Caki2 (cell line): ENCODE measurements around the gene ADGRA1. TPM values are rescaled to one million over a fixed set of nuclear protein-coding genes. Genes with fewer than 3 reads are reported as not detected.
A peak's percentile ranks its signal among the peaks of the same experiment; 100 is the strongest.

Experiments
- DNase-seq: peaks from one replicate; pipeline ENCODE4 v3.0.0-alpha.2; 2015; ENCODE audit warnings: low read depth
- in situ Hi-C: cut with HindIII; loops from 2 replicates; pipeline ENCODE4 v1.10.0; 2016; ENCODE audit warnings: low sequenced_read_pairs, low pct_unique_long_range_greater_than_20kb, mixed read lengths
- total RNA-seq: library from RNA; depleted of rRNA; stranded (reverse); fragments of >200 nt; shearing (Covaris generic); gene quantifications from 2 replicates; pipeline ENCODE4 v1.2.3, GENCODE V29; 2014; ENCODE audit warnings: low replicate concordance; rRNA removed

ADGRA1 gene, protein sequence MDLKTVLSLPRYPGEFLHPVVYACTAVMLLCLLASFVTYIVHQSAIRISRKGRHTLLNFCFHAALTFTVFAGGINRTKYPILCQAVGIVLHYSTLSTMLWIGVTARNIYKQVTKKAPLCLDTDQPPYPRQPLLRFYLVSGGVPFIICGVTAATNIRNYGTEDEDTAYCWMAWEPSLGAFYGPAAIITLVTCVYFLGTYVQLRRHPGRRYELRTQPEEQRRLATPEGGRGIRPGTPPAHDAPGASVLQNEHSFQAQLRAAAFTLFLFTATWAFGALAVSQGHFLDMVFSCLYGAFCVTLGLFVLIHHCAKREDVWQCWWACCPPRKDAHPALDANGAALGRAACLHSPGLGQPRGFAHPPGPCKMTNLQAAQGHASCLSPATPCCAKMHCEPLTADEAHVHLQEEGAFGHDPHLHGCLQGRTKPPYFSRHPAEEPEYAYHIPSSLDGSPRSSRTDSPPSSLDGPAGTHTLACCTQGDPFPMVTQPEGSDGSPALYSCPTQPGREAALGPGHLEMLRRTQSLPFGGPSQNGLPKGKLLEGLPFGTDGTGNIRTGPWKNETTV
- not detected in 2 replicates for total RNA-seq

DNA sequence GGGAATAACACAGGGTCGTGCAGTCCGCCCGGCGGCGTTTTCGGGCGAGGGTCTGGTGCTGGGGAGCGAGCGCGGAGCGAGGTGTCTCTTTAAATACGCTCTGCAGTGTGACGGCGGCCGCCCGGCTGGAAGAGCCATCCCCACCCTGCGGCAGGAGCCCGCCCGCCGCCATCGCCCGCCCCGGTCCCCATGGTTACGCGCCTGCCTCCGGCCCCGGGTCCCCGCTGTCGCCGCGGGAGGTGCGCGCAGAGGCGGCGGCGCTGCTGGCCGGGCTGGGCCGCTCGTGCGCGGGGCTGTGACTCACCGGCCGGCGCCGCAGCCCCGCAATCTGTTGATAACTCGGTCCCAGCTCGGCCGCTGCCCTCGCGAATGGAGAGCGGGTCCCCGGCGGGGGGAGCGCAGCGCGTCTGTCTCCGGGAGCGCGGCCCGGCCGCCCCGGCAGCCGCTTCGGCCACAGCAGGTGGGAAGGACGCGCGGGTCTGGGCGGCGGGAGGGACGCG lies at the start of gene ADGRA1:
ADGRA1 (plus strand) TSS at position 246 of the 500 bp plus-strand sequence. CDS start 986 bp downstream, outside the sequence.
- DNase-seq, result peak; percentile 12
- in situ Hi-C loops, result no loop called here

DNA sequence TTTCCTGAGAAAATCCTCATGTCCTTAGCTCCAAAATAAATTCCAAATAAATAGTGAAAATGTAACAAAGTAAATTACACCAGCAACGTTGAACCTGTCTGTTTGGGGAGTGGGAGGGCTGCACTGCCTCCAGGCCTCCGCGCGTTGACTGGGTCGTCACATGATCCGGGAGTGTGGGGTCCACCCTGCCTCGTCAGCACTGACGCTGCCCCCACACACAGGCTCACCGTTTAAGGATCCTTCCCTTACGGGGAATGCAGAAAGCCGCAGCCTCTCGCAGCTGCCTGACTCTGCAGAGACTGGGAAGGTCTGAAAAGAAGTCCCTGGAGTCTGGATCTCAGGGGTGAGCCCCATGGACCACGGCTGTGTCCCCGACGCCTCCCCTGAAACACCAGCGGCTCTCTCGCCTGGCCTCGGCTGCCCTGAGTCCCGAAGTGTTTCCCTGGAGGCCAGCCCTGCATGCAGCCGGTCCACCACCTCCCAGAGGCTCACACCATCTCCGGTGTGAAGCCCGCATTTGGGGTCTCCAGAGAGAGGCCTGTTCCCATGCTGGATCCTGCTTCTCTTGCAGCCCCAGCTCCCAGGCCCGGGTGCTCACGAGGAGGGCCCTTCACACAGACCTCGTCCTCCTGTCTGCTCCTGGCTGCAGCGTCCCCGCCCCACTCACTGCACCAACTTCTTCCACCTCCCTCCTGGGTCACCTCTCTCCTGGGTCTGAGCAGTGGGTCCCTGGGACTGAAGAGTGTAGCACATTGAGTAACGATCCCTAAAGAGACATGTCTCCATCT lies 49.5 kb upstream of the ADGRA1 start:
- no peak for DNase-seq
- in situ Hi-C loops, result no loop called here

DNA sequence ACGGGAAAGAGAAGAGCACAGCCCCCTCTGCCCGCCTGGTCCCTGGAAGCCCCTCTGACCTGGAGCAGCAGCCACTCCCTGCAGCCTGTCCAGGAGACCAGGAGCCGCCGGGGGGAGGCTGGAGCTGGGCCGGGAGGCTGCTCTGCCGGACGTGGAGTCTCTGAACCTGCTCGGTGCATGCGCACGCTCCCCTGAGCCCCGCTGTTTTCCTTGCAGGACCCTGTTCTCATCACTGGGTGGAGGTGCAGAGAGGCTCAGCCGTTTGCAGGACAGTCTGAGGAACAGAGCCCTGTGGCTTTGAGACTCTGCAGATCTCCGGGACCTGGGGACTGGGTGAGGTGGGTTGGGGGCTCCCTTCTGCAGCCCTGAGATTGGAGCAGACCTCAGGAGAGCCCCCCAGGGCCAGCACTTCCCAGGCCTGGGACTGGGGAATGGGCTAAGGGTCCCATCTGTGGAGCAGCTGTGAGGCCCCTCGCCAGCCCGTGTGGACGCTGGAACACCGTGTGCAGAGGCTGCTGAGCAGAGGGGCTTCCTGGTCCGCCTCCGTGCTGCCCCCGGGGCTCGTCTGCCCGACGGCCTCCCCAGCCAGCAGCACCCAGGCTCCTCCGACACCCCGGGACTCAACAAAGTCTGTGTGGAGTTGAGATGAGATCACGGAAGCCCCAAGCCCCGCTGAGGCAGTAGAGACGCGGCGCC lies 48.5 kb upstream of the ADGRA1 start:
- in situ Hi-C loops, result no loop called here
- DNase-seq, result no peak

DNA sequence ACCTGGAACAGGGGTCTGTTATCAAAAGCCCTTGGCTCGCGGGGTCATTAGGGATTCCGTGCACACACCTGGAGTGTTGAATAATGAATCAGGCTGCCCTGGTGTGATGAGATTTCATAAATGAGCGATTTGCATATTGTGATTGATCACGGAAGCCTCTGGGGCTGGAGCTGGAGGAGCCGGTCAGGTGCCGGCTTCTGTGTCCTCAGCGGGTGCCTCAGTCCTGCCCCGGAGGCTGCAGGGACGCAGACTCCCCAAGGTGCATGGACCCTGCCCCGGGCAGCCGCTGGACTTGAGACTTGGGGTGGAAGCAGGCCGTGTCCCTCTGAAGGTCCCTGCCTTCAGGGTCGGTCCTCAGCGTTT lies 47.9 kb upstream of the ADGRA1 start:
- DNase-seq, result no peak
- in situ Hi-C loops, result no loop called here

DNA sequence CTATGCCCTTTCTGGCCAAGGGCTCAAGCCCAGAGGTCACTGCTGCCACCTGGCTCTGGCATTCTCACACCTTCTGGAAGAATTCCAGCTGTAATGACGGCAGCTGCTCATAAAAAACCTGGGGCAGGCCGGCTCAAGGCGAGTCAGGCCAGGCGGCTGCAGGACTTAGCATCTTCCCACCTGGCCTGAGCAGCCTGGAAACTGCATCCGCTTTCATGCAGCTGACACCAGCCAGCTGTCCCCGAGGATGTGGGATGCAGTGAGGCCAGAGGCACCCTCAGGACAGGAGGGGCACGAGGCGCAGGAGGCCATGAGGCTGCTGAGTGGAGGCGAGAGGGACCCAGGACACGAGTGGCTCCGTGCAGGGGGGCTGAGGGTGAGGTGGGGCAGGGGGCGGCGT lies 47.5 kb upstream of the ADGRA1 start:
- no peak for DNase-seq
- in situ Hi-C loops, result no loop called here

DNA sequence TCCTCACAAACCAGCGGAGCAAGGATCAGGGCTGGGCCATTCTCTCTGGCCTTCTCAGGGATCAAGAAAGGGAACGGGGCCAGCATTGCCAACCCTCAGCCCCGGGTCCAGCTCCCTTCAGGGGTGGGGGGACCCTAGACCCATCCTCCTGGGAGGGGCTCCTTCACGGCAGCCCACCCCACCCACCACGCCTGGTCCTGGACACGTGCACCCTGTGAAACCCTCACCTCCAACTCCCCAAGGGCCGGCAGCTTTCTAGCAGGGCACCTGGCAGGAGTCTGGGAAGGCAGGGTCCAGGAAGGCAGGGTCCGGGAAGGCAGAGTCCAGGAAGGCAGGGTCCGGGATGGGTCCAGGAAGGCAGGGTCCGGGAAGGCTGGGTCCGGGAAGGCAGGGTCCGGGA lies 46.6 kb upstream of the ADGRA1 start:
- no peak for DNase-seq

DNA sequence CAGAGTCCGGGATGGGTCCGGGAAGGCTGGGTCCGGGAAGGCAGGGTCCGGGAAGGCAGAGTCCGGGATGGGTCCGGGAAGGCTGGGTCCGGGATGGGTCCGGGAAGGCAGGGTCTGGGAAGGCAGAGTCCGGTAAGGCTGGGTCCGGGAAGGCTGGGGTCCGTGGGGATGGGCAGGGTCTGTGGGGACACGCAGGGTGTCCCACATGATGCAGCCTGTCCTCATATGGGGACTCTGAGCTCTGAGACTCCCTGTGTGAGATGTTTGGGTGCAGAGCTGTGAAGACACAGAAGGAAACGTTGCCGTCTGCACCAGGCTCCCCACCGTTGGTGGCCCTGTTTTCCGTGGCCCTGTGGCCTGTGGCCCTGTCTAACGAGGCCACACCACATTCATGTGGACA lies 45.7 kb upstream of the ADGRA1 start:
- in situ Hi-C loops, result no loop called here
- DNase-seq, result no peak

More for the DNA sequence above, 46.6 kb upstream of the ADGRA1 start:
- in situ Hi-C loops, result no loop called here

DNA sequence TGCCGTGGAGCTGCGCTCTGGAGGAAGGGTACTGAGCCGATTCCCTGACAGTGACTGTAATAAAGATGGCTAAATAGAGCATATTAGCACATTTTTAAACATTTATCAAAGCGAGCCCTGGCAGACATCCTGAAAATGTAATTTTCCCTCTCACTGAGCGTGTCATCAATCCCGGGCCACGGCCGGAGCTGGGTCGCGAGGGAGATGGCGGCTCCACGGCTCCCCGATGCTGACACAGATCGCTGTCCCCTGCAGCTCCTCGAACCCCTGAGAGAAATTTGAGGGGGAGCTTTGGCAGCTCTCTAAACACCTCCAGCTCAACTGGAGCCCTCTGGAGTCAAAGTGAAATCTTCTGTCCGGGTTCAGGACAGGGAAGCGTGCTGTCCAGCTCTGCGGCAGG lies 44.9 kb upstream of the ADGRA1 start:
- in situ Hi-C loops, result no loop called here
- no peak for DNase-seq

DNA sequence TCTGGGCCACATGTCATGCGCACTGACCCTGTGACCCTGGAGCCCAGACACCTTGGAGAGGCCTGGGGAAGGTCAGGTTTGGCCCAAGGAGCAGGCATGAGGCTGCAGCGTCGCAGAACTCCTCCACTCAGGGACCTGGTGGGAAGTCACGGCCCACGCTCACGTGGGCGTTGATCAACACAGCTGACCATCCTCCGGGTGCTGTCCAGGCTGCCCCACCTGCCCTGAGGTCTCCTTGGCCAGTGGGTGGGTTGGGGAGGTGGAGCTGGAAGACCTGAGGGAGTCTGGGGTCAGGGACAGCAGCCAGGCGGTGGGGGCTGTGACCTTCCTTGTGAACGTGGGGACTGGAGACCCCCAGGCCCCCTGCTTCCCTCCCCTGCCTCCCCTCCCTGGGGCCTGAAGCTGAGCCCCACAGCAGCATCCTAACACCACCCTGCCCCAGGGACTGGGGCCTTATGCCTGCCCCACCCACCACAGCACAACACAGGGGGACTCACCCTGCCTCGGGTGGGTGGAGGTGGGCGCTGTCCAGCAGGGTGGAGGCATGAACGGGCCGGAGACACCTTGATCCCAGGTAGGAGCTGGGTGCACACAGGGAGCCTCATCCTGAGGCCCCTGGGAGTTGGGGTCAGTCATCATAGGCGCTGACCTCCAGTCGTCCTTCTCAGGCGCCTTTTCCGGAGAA lies 44.0 kb upstream of the ADGRA1 start:
- in situ Hi-C loops, result no loop called here
- no peak for DNase-seq

DNA sequence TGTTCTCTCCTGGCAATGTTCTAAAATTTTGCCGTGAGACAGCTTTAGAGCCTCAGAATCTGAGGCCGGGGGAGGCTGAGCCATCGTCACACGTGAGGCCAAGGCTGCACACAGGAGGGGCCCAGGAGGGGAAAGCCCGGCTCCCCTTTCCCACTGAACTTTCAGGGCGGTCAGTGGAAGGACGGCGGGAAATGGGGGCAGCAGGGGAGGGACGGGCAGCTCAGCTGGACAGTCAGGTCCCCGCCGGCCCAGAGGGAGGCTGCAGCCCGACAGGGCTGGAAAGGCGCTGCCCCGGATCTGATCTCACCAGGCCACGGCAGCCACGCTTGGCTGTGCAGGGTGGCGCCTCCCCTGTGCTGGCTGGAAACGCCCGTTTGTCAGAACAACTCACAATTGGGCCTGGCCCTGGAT lies 43.3 kb upstream of the ADGRA1 start:
- DNase-seq, result peak; percentile 75
- in situ Hi-C loops, result no loop called here

DNA sequence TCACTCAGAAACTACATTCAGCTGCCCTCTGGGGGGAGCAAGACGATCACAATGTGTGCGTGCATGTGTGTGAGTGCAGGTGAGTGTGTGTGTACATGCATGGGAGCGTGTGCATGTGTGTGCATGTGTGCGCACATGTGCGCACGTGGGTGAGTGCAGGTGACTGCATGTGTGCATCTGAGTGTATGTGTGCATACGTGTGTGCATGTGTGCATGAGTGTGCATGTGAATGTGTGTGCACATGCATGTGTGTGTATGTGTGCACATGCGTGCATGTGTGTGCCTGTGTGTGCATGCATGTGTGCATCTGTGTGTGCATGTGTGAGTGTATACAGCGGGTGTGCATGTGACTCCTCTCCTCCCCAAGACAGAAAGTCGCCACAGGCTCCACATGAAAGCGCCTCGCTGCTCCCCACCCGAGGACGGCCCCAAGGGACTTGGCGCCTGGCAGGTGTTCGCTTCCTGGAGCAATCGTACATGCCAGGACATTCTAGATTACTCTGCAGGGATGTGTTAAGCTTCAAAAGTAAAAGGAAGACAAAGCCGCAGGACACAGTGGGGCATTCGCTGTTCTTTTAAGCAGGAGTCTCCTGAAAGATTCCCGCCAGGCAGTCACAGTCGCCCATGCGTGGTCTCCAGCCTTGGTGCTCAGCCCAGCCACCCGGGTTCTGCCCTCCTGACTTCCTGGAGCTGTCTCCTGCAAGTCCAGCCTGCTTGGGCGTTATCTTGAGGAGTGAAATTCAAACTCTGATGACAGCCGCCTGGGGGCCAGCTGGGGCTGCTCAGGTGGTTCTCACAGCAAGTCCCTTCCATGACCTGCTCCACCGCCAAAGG lies 42.0 kb upstream of the ADGRA1 start:
- DNase-seq, result peak; percentile 15
- in situ Hi-C loops, result no loop called here

DNA sequence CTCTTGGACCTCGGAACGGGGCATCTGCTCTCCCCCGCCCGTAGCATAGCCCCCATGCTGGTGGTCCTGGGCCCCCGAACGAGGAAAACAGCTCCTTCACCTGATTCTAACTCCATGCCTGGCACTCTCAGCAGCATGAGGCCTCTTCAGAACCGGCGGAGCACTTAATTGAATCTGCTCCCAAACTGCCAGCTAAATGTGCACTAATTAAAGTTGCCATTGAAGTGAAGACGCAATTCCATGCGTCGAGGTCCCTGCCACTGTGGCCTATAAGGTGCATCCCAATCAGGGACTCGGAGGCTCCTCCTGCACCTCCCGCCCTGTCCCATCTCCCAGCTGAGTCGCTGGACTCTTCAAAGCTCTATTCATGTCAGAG lies 41.3 kb upstream of the ADGRA1 start:
- no peak for DNase-seq
- in situ Hi-C loops, result no loop called here

DNA sequence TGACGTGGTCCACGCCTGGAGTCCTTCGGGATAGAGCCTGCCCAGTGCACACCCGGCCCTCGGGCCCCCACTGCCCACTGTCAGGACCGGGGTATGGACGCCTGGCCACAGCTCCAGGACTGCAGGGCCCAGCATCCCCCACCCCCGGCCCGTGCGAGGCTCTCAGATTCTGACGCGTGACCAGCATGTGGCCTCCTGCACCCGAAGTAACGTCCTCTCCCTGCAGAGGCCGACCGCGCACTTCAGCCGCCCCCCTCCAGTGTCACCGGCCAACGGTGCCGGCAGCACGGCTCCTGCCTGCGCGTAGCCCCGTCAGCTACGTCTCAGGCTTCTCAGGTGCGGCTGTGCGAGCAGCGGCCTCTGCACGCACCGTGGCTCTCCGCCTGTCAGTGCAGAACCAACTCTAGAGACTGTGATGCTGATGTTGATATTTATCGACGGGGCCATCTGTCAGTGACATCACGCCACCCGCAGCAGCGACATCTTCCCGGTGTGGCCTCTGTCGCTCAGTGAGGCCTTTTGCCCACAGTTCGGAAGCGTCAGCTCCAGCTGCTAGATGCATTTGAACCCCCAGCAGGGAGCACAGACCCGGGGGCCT lies 40.1 kb upstream of the ADGRA1 start:
- in situ Hi-C loops, result no loop called here
- DNase-seq, result no peak

DNA sequence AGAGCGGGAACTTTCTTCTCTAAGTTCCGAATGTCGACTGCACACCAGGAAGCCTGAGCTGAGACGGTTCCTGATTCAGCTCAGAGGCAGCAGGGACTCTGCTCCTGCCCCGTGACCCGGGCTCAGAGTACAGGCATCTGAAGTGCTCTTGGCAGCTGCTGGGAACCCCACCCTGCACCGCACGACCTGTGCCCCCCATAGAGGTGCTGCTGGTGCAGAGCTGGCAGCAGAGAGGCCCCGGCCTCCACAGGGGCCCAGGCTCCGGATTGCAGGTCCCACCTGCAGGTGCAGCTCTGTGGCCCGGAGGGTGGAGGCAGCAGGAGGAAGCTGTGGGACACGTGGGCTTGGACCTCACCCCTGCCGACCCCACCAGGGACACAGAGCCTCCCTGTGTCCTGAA lies 39.5 kb upstream of the ADGRA1 start:
- in situ Hi-C loops, result no loop called here
- no peak for DNase-seq

DNA sequence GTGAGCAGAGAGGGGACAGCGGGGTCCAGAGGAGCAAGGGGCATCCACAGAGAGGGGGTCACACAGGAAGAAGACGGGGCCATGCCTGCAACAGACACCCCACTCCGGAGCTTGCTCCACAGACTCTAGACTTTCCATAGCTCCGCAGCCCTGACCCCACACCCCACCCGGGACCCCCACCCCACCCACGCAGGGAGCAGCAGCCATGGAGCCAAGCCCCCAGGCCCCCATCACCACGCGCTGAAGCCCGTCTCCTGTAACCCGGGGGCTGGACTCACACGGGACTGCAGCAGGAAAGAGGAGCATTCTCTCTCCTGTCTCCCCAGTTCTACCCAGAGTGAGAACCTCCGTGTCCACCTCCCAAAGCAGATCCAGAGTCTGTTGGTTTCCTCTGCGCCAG lies 38.8 kb upstream of the ADGRA1 start:
- in situ Hi-C loops, result no loop called here
- DNase-seq, result no peak

DNA sequence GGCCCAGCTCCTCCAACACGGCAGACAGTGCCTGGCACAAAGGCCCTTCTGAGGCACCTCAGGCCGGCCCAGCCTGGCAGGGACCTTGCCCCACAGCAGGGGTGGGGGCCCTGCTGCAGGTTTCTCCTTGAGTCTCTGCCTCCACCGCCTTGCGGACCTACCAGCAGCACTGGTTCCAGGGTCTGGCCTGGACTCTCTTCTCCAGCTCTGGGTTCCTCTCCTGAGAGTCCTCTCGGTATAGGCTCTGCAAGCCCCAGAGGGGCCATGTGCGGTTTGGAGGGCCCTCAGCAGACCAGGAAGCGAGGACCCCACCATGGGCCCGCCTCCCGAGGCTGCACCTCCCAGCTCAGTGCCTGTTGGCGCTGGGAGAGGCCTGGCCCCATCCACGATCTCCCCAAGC lies 38.1 kb upstream of the ADGRA1 start:
- DNase-seq, result no peak
- in situ Hi-C loops, result no loop called here

DNA sequence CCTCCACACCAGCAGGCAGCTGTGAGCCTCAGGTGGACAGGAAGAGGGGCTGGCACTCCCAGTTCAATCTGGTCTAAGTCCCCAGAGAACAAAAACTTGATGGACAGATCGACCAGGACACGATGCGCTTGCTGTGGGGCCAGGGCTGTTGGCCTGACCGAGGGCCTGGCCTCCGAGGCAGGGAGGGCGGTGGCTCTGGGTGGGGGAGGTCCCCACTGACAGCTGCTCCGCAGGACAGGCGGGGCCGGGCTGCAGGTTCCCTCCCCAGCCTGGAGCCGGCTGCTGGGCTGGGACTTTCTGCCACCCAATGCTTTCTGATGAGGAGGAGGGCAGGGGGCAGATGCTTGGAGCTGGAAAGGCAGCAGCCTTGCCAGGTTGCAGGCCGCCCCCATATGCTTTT lies 37.4 kb upstream of the ADGRA1 start:
- no peak for DNase-seq
- in situ Hi-C loops, result no loop called here
